ENCODE measurements around the gene FABP7. TPM values are rescaled to one million over a fixed set of nuclear protein-coding genes. Genes with fewer than 3 reads are reported as not detected.

FABP7 gene
- total RNA-seq, 1 donor from 2014 or later = not detected

DNA sequence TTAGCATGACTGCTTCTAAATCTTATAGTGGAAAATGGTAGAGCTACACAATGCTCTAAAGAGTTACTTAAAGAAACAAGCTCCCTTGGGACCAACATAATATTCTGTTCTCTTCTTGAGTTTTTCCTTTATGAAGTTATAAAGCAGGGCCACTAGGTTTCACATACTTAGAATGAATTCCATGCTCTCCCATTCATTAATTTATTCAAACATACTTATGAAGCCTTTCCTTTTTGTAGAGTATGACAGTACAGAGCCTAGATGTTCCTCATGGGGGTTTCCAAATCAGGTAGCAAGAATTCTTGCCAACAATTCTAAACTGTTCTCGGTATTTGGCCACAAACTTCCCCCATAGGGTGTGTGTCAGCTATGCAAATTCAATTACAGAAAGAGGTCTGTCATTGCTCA is 20.6 kb upstream of the FABP7 start:
- DNase-seq (ENCODE audit: low read depth) = no peak

DNA sequence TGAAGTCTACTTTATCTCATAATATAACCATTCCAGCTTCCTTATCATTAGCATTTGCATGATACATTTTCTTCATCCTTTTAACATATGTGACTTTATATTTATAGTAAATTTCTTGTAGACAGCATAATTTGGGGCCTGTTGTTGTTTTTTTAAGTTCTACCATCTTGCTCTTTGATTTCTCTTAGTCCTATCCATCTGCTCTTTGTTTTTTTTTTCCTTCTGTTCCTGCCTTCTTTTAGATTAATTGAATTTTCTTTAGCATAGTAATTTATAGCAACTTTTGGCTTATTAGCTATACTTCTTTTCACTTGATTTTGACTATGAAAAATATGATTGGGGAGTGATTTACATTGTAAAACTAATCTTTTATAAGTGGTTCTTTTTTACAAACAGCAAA is 19.2 kb upstream of the FABP7 start:
- DNase-seq (ENCODE audit: low read depth) = no peak

DNA sequence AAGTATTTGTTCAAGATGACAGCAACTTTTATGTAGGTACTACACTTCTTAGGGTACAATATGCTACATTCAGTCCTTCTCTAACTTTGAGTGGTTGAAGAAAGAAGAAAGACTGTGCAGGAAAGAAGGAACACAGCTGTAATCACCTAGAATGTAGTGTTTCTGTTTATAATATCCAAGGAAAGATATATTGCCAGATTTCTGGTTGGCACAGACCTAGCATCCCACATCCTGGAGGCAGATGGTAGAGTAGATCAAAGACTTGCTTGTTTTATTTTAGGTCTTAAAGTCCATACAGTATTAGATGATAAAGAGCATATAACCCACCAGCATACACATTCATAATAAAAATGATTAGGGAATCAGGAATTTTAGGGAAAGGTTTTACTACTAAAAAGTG is 13.3 kb upstream of the FABP7 start:
- DNase-seq (ENCODE audit: low read depth) = no peak

DNA sequence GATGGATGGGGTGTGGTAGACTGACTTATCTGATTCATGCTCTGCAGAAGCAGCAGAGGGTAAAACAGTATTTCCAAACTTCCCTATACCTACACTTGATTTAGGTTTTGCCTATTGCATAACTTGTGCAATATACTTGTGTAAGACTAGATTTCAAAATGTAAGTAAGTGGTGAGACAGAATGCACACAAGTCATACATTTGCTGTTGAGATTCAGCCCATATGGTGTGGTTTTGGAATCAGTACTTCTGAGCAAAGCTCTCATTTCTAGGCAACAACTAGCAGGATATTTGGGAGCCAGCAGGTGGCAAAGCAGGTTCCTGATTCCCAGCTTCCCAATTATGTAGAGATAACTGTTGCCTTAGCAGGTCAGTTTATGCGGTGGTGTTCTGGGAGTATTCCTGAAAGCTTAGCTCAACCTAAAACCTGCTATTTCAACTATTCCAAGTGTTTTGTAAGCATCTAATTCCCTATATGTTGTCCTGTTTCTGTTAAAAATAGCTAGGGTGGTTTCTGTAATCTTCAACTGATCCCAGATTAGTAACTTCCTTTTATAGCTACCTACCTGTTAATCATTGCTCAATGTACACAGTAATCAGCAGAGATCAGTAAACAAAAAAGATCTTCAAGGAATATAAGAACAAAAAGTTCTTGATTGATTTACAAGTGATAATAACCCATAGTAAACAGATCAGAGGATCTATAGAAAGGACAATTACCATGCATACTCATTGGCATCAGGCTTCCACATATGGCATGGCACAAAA is 8.5 kb upstream of the FABP7 start:
- peak; percentile 58 for DNase-seq (ENCODE audit: low read depth)

DNA sequence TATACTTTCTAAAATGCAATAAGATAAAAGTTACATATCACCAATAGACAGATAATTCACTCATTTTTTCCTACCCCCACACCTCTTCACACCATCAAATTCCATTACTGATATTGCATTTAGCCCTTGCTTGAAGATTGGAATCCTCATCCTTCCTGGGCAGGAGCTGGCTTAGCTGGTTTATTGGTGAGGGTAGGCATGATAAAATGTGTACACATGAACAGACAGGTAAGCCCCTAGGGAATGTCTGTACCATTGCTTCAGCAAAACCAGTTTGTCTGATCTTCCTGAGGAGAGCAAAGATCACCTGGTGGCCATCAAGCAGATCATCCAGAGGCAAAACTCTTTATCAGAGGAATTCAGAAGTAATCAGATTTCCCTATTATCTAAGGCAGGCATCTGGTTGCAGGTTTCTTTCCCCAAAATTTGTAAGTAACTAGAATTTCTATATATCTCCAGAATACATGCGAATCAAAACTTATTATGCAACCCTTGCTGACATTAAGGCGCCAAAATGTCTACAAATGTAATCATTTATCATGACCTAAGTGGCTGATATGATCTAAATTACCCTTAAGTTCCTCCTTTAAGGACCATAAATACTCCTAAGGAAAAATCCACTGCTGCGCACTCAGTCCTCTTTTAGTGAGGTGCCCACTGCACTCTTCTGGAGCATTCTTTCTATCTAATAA is 6.6 kb upstream of the FABP7 start:
- DNase-seq (ENCODE audit: low read depth) = no peak

DNA sequence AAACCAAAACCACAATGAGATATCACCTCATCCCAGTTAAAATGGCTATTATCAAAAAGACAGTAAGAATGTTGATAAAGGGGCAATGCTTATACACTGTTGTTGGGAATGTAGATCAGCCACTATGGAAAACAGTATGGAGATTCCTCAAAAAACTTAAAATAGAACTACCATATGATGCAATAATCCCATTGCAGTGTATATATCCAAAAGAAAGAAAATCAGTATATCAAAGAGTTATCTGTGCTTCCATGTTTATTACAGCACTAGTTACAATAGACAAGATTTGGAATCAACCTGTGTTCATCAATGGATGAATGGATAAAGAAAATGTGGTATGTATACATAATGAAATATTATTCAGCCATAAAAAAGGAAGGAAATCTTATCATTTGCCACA is 3.5 kb upstream of the FABP7 start:
- no peak for DNase-seq (ENCODE audit: low read depth)

DNA sequence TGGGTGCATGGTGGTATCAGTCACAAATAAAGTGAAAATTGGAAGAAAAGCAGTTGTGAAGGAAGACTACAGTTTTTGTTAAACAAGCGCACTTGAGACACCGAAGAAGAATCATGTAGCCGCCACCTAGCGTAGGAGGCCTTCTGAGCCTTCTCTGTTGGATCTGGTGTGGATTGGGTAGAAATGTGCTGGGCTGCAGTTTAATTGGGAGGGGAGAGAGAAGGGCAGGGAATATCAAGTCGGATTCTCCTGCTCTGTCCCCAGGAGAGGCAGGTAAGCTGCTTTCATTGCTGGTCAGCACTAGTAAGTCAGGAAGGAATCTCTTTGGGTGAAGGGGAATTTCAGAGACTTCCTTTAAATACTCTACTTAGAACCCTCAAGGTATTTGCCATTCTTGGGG is 1.2 kb upstream of the FABP7 start:
- no peak for DNase-seq (ENCODE audit: low read depth)

DNA sequence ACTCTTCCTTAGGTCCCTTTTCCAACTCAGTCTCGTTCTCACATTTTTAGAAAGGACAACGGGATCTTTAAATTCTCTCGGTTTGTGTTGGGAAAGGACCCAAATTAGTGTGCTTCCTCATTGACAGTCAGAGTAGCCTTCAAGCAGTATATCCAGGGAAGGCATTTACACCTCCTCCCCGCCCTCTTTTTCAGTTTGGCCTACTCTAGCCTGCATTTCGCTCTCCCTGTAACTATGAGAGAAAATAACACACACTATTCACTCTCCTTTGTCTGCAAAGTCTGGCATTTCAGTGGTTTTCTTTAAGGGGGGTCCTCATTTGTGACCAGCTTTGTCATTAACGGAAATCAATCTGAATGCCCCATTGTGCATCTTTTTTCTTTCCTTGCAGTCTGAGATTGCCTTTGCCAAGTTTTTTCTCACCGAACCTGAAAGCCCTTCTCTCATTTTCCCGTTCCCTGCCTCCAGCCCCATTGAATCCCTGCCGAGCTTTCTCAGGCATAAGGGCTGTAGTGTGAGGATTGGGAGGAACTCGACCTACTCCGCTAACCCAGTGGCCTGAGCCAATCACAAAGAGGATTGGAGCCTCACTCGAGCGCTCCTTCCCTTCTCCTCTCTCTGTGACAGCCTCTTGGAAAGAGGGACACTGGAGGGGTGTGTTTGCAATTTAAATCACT is 393 bp upstream of the FABP7 start:
- DNase-seq (ENCODE audit: low read depth) = no peak

DNA sequence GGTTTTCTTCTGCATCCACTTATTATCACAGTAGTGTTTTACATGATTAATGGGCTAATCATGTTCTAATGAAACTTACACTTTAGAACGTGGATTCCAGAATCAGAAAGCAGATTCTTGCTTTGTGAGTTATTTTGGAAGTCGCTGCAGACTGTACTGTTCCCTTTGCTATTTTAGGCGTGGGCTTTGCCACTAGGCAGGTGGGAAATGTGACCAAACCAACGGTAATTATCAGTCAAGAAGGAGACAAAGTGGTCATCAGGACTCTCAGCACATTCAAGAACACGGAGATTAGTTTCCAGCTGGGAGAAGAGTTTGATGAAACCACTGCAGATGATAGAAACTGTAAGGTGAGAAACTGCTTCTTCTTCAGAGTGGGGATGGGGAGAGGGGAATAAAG is 598 bp downstream of the FABP7 start:
- no peak for DNase-seq (ENCODE audit: low read depth)

- no peak for DNase-seq (ENCODE audit: low read depth)
These were observed 2.2 kb downstream of the FABP7 start for GRCh38 chr6:122781716-122782115.

- DNase-seq (ENCODE audit: low read depth) = no peak
These were observed 3.9 kb downstream of the FABP7 start for GRCh38 chr6:122783401-122783800.

DNA sequence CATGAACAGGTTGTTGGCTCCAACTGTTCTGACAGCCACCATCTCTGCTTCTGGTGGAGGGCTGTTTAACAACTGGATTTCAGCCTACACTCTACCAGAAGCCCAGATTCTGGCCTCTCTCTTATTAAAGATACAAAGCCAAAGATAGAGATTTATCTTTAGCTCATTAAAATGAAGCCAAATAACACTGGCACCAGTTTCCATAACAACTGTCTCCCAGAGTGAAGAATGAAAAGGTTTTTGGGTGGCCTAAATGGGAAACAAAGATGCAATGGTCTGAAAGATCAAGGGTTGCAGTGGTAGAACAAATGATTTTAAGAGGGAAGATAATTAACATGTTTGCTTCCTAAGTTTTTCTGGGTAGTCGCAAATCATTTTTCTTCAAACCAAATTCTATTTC is 6.4 kb downstream of the FABP7 start:
- no peak for DNase-seq (ENCODE audit: low read depth)

- no peak for DNase-seq (ENCODE audit: low read depth)
These were observed 8.2 kb downstream of the FABP7 start for GRCh38 chr6:122787721-122788120.

- DNase-seq (ENCODE audit: low read depth) = no peak
These were observed 8.7 kb downstream of the FABP7 start for GRCh38 chr6:122788208-122788607.

DNA sequence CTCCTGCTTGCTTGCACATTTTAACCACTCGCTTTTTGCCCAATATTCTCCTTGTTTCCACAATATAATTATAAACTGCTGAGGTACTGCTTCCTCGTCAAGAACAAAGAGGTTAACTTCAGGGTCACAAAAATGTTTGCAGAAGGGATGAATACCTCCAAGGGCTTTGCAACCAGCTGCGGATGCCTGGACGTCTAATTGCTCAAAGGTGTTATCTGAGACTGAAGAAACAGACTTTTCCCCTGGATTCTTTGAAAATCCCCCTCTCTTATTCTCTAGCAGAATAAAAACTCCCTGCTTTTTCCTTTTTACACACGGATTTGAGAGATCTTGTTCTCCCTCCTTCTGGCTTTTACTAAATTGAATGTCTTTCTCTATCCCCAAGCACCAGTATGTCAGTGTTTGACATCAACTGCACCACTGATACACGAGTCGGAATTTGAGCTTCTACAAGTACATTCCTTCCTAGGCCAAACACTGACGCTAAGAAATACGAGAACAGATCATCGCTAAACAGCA is 9.2 kb downstream of the FABP7 start:
- DNase-seq (ENCODE audit: low read depth) = peak; percentile 68

- DNase-seq (ENCODE audit: low read depth) = peak; percentile 71
These were observed 9.9 kb downstream of the FABP7 start, which contains the start of gene SMPDL3A for GRCh38 chr6:122789182-122790027. Gene SMPDL3A (plus strand): TSS chr6:122789258. CDS start chr6:122789347, 89 bp downstream.

GRCh38 chr6:122790028-122790422 is 10.5 kb downstream of the FABP7 start:
- no peak for DNase-seq (ENCODE audit: low read depth)

GRCh38 chr6:122790423-122791309 is 11.2 kb downstream of the FABP7 start:
- DNase-seq (ENCODE audit: low read depth) = peak; percentile 72

DNA sequence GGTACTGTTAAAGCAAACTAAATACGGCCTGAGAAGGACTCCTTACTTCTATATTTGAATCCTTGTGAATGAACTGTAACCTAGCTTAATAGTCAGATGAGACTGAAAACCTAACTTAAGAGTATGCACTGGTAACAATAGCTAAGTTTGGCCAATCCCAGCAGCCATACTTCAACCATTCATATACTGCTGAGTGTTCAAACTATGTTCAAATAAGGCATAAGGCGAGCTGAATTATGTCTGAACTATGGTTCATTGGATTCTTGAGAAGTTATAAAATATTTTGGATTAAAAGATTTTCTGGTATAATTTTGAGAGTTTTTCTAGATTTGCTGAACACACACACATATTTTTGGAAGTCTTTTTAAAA is 11.8 kb downstream of the FABP7 start:
- DNase-seq (ENCODE audit: low read depth) = no peak

DNA sequence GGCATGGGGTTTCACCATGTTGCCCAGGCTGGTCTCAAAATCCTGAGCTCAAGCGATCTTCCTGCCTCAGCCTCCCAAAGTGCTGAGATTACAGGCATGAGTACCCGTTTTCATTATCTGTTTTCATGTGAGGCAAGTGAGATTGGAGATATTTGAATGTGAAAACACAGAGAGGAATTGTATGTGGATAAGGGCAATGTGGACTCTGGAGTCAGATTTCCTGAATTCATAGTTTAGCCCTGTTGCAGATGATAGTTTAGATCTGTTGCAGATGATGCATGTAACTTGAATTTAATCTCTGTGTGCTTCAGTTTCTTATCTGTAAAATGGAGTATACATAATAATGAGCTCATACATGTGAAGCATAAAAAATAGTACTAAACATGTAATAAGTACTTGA is 13.2 kb downstream of the FABP7 start:
- DNase-seq (ENCODE audit: low read depth) = no peak

GRCh38 chr6:122797537-122797936 is 18.0 kb downstream of the FABP7 start:
- DNase-seq (ENCODE audit: low read depth) = no peak
